ENCODE measurements around the gene ZFC3H1. TPM values are rescaled to one million over a fixed set of nuclear protein-coding genes. Genes with fewer than 3 reads are reported as not detected.

Gene ZFC3H1
- polyA plus RNA-seq, 3 donors, result 12.5 to 57.0 (median 16.3) TPM

GRCh38 chr12:71594214-71594948 is 69.3 kb downstream of the ZFC3H1 start:
- no peaks in the 10 kb centered on the region for H3K36me3 ChIP-seq (replicated peaks in 1 of 2; ENCODE audit: control insufficient read depth in 1 of 2, insufficient read depth in 2 of 2, low read length in 2 of 2)
- intact Hi-C loops (cut with micrococcal nuclease), result no loop called here
- no peaks in the 10 kb centered on the region for H3K4me1 Mint-ChIP-seq
- whole genome bisulfite sequencing (ENCODE audit: insufficient coverage), result no CpG with 5 or more reads among the region's 5 CpGs
- no peak overlapping the region for H2AFZ ChIP-seq (ENCODE audit: insufficient read depth, low read depth, low read length, poor library complexity, severe bottlenecking)
- H3K27me3 ChIP-seq (ENCODE audit: control insufficient read depth in 2 of 2, insufficient read depth in 2 of 2, low read length in 2 of 2), result no peaks in the 10 kb centered on the region
- no peaks in the 10 kb centered on the region for H3K36me3 Mint-ChIP-seq
- H3K9me3 Mint-ChIP-seq, result peaks cover under 1 to 13% (median 4%) of the 10 kb centered on the region in 7 donors
- H3K79me2 ChIP-seq (ENCODE audit: insufficient read depth, low read length), result no peaks in the 10 kb centered on the region
- H3K9ac ChIP-seq (ENCODE audit: insufficient read depth, low read length, poor library complexity, severe bottlenecking), result no peak overlapping the region
- H3K4me3 Mint-ChIP-seq, result no peak overlapping the region
- H3K4me3 ChIP-seq (replicated peaks in 1 of 3; ENCODE audit: low read depth in 2 of 3, low read length in 3 of 3), result no peak overlapping the region
- no peak overlapping the region for H3K27ac ChIP-seq (ENCODE audit: low read depth in 1 of 2, low read length in 2 of 2)
- H3K4me2 ChIP-seq (replicated peaks; ENCODE audit: extremely low read depth, low read length, poor library complexity, severe bottlenecking), result no peak overlapping the region
- peaks cover 2 to 3% (median 2%) of the 10 kb centered on the region in 3 donors for H3K27me3 Mint-ChIP-seq (ENCODE audit: low read depth in 3 of 3)
- no peak for DNase-seq
- peaks cover under 1 to 3% of the 10 kb centered on the region in 2 donors for H3K9me3 ChIP-seq (replicated peaks in 1 of 2; ENCODE audit: control insufficient read depth in 1 of 2, insufficient read depth in 1 of 2, low read length in 2 of 2)
- no peaks in the 10 kb centered on the region for H3K4me1 ChIP-seq (ENCODE audit: control insufficient read depth in 1 of 2, insufficient read depth in 2 of 2, low read length in 2 of 2)
- TF ChIP-seq CTCF (IDR thresholded peaks at IDR 0.05), result no peak
- H4K20me1 ChIP-seq (ENCODE audit: insufficient read depth, low read length), result no peaks in the 10 kb centered on the region
- no peak overlapping the region for H3K27ac Mint-ChIP-seq

- Histone ChIP-seq H3K4me2 (replicated peaks; ENCODE audit: extremely low read depth, low read length, poor library complexity, severe bottlenecking) (no peak overlapping the region), H2AFZ (ENCODE audit: insufficient read depth, low read depth, low read length, poor library complexity, severe bottlenecking) (no peak overlapping the region), H3K9ac (ENCODE audit: insufficient read depth, low read length, poor library complexity, severe bottlenecking) (no peak overlapping the region), H3K36me3 (replicated peaks in 1 of 2; ENCODE audit: control insufficient read depth in 1 of 2, insufficient read depth in 2 of 2, low read length in 2 of 2) (no peaks in the 10 kb centered on the region), H3K4me3 (replicated peaks in 1 of 3; ENCODE audit: low read depth in 2 of 3, low read length in 3 of 3) (no peak overlapping the region), H3K4me1 (ENCODE audit: control insufficient read depth in 1 of 2, insufficient read depth in 2 of 2, low read length in 2 of 2) (no peaks in the 10 kb centered on the region), H3K27ac (ENCODE audit: low read depth in 1 of 2, low read length in 2 of 2) (no peak overlapping the region), H3K79me2 (ENCODE audit: insufficient read depth, low read length) (no peaks in the 10 kb centered on the region), H4K20me1 (ENCODE audit: insufficient read depth, low read length) (no peaks in the 10 kb centered on the region), H3K27me3 (ENCODE audit: control insufficient read depth in 2 of 2, insufficient read depth in 2 of 2, low read length in 2 of 2) (no peaks in the 10 kb centered on the region), H3K9me3 (replicated peaks in 1 of 2; ENCODE audit: control insufficient read depth in 1 of 2, insufficient read depth in 1 of 2, low read length in 2 of 2) (no peaks in the 10 kb centered on the region)
- peaks cover 0 to 6% (median 0%) of the 10 kb centered on the region in 7 donors for H3K9me3 Mint-ChIP-seq
- DNase-seq, result no peak
- no peak for TF ChIP-seq CTCF (IDR thresholded peaks at IDR 0.05)
- no peaks in the 10 kb centered on the region for H3K36me3 Mint-ChIP-seq
- intact Hi-C loops (cut with micrococcal nuclease), result no loop called here
- WGBS (ENCODE audit: insufficient coverage), result no CpG with 5 or more reads among the region's 3 CpGs
- peaks cover 2 to 3% (median 2%) of the 10 kb centered on the region in 3 donors for H3K27me3 Mint-ChIP-seq (ENCODE audit: low read depth in 3 of 3)
- no peak overlapping the region for H3K27ac Mint-ChIP-seq
- H3K4me1 Mint-ChIP-seq, result no peaks in the 10 kb centered on the region
- no peak overlapping the region for H3K4me3 Mint-ChIP-seq
Measured at GRCh38 chr12:71592841-71593240, 70.8 kb downstream of the ZFC3H1 start.

All from CD14-positive monocyte (primary cell).